GM19468 (cell line): ENCODE measurements around the gene CACNA1D.

Experiments used
- ATAC-seq: cut with Tn5 transposase; IDR thresholded peaks from one replicate; pipeline ENCODE4 v1.9.1; 2021; ENCODE audit warnings: mild to moderate bottlenecking, moderate library complexity, moderate number of reproducible peaks; ENCODE audit not compliant: unreplicated experiment; ENCODE audit errors: extremely low read depth

CACNA1D gene

DNA sequence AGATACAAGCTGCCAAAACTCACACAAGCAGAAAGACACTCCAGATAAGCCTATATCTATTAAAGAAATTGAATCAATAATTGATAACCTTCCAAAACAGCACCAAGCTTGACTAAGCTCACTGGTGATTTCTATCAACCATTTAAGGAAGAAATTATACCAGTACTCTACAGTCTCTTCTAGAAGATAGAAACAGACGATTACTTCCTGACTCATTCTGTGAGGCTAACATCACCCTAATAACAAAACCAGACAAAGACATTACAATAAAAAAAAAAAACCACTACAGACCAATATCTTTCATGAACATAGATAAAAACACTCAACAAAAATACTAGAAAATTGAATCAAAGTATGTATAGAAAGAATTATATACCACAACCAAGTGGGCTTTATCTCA lies 331.6 kb downstream of the CACNA1D start:
- no peak for ATAC-seq

DNA sequence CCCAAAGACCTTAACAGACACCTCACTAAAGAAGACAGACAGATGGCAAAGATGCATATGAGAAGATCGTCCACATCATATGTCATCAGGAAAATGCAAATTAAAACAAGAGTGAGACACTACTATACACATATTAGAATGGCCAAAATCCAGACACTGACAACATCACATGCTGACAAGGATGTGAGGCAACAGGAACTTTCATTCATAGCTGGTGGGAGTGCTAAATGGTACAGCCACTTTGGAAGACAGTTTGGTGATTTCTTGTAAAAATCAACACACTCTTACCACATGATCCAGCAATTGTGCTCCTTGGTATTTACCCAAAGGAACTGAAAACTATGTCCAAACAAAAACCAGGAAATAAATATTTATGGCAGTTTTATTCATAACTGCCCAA lies 334.2 kb downstream of the CACNA1D start:
- no peak for ATAC-seq

DNA sequence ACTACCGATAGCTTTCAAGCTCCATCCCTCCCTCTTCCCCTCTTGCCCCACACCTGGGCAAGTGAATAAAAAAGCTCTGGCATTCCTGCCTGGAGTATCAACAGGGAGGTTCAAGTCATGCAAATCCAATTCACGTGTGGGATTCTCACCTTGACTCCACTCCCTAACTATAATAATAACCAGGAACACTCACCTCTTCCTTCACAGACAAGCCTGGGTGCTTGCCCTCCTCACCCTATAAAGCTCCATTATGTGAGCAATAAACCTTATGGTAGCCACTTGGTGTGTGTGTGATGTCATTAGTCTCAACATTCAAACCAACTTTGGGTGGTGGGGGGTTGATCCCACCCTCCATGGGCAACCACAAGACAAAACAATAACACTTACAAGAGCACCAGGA lies 335.2 kb downstream of the CACNA1D start:
- no peak for ATAC-seq

DNA sequence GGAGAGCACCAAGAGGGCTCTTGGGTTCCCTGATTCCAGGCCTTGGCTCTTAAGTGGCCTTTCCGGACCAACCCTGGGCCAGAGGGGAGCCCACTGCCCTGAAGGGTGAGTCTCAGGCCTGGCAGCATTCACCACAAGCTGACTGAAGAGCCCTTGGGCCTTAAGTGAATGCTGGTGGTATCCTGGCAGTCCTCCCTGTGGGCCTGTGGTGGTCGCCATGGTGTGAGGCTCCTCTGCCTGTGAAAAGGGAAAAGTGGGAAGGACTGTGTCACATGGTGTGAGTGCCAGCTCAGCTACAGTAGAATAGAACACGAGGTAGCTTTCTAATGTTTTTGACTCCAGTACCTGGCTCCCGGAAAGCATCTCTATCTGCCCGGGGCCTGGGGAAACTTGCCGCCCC lies 336.5 kb downstream of the CACNA1D start:
- ATAC-seq = no peak

- ATAC-seq = no peak
Observed at GRCh38 chr3:53833053-53833645, 338.7 kb downstream of the CACNA1D start.

GRCh38 chr3:53833700-53834099 lies 339.3 kb downstream of the CACNA1D start:
- no peak for ATAC-seq

DNA sequence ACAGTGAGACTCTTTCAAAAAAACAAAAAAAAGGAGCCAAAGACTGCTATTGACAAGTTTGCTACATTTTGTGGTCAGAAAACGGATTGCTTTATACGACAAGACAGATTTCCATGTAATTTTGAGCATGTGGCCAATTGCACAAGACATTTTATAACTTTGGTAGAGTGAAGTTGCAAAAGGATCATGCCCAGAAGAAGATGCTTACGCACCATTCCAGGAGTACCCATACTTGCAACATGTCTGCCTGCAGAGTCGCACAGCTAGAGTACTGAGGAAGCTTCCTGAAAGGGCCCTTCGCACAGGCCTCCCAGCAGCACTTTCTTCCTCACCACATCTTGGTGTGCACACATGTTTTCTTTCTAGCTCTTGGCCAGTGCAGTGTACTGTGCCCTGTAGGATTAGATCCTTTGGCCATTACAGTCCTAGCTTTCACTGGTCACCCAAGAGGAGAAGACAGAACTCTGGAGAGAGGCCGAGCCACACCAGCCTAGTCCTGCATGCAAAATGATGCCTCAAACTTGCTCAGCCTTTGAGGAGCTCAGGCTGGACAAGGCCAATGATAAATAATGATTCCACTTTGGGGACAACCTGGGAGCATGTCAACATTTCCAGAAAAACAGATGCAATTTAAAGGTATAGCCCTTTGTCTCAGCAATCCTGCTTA lies 340.2 kb downstream of the CACNA1D start:
- no peak for ATAC-seq

- ATAC-seq = no peak
Observed at GRCh38 chr3:53835257-53835656, 340.8 kb downstream of the CACNA1D start.

- no peak for ATAC-seq
Observed at GRCh38 chr3:53836084-53836872, 341.9 kb downstream of the CACNA1D start.

- ATAC-seq = no peak
Observed at GRCh38 chr3:53837331-53837730, 342.9 kb downstream of the CACNA1D start.

GRCh38 chr3:53841296-53841695 lies 346.9 kb downstream of the CACNA1D start:
- no peak for ATAC-seq

GRCh38 chr3:53842436-53843194 lies 348.2 kb downstream of the CACNA1D start:
- ATAC-seq = no peak

GRCh38 chr3:53843195-53844177 lies 349.1 kb downstream of the CACNA1D start:
- peak; percentile 30 for ATAC-seq

DNA sequence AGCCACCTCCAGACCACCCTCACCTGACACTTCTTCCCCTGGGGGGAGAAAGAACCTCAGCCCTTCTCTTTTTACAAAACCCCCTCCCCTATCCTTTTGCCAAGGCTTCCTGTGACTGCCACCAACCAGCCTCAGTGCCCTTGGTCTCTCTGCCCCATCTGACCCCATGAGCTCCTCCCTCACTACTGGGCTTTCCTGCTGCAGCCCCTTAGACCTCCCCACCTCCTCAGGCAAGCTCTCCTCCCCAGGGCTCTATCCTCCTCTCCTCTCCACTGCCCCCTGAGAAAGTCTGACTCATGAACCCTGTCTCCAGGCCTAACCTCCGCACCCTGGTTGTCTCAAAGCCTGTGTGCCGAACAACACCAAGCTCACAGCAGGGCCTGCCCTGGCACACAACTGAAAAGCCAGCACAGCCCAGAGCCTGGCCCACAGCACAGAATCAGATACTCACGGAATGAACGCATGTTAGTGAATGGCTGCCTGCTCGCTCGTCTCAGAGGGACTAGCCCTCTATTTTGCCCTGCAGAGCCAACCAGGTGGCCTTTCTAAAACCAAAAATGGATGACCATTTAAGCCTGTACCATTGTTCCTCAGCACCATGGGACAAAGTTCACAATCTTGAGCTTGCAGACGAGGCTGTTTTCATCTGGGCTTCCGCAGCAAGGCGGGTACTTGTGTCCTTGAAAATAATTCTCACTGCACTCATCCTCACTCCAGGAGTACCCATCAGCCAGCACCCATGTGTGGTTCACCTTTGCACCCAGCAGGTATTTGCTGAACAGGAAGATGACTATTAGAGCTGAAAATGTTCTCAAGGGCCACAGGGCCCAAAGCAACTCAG lies 350.1 kb downstream of the CACNA1D start:
- no peak for ATAC-seq

GRCh38 chr3:53845103-53845880 lies 350.9 kb downstream of the CACNA1D start:
- ATAC-seq = no peak

DNA sequence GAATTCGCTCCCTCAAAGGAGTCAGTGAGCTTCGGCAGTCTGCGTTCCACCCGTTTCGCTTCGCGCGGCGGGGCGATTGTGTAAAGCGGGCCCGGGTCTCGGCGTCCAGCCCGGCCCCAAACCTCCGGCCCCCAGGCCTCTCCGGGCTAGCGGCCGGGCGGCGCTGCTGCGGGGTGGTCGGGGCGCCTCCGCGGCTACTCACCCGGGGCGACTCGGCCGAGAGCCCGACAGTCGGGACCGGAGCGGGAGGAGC lies 351.4 kb downstream of the CACNA1D start:
- ATAC-seq = no peak

- ATAC-seq = peak; percentile 20
Observed at GRCh38 chr3:53846134-53846850, 351.9 kb downstream of the CACNA1D start, which contains the start of the genes CHDH and IL17RB. Gene CHDH (minus strand): TSS chr3:53846419. CDS start chr3:53824008, 22,411 bp downstream. Gene IL17RB (plus strand): TSS chr3:53846568. CDS start chr3:53846589, 21 bp downstream.

DNA sequence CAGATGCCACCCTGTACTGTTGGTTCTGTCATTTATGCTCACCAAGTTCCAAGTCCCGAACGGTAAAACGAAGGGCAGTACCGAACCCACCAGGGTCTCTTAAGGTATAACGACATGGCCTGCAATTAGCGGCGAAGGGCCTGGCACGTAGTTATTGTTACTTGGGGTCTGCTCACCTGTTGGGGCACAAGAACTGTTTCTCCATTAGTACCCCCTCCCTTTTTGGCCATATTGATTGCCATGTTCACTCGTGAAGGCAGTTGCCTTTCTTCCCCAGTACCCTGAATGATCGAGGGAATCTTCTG lies 352.4 kb downstream of the CACNA1D start:
- ATAC-seq = no peak
